GM21723 (cell line): ENCODE measurements around the gene BTG2.
A peak's percentile ranks its signal among the peaks of the same experiment; 100 is the strongest.

Experiments used
- ATAC-seq: cut with Tn5 transposase; IDR thresholded peaks from one replicate; pipeline ENCODE4 v1.9.1; 2021; ENCODE audit warnings: mild to moderate bottlenecking, moderate library complexity; ENCODE audit not compliant: unreplicated experiment

Gene BTG2

GRCh38 chr1:203275656-203276272 lies 29.6 kb upstream of the BTG2 start:
- ATAC-seq = no peak

- no peak for ATAC-seq
Observed at GRCh38 chr1:203276408-203276807, 28.9 kb upstream of the BTG2 start.

- ATAC-seq = no peak
Observed at GRCh38 chr1:203276916-203277545, 28.3 kb upstream of the BTG2 start.

GRCh38 chr1:203278082-203278884 lies 27.0 kb upstream of the BTG2 start:
- no peak for ATAC-seq

- no peak for ATAC-seq
Observed at GRCh38 chr1:203278885-203279406, 26.4 kb upstream of the BTG2 start.

- ATAC-seq = no peak
Observed at GRCh38 chr1:203280061-203280460, 25.3 kb upstream of the BTG2 start.

- no peak for ATAC-seq
Observed at GRCh38 chr1:203281033-203281432, 24.3 kb upstream of the BTG2 start.

- no peak for ATAC-seq
Observed at GRCh38 chr1:203281851-203282661, 23.3 kb upstream of the BTG2 start.

- no peak for ATAC-seq
Observed at GRCh38 chr1:203282720-203283542, 22.4 kb upstream of the BTG2 start.

GRCh38 chr1:203283597-203283996 lies 21.7 kb upstream of the BTG2 start:
- ATAC-seq = no peak

GRCh38 chr1:203284411-203285123 lies 20.8 kb upstream of the BTG2 start:
- no peak for ATAC-seq

- no peak for ATAC-seq
Observed at GRCh38 chr1:203286161-203286984, 18.9 kb upstream of the BTG2 start.

GRCh38 chr1:203287109-203287893 lies 18.0 kb upstream of the BTG2 start:
- ATAC-seq = peak; percentile 49

- ATAC-seq = no peak
Observed at GRCh38 chr1:203287898-203288297, 17.4 kb upstream of the BTG2 start.

GRCh38 chr1:203288400-203288799 lies 16.9 kb upstream of the BTG2 start:
- no peak for ATAC-seq

- ATAC-seq = peak; percentile 58
Observed at GRCh38 chr1:203289281-203289981, 15.9 kb upstream of the BTG2 start.

- no peak for ATAC-seq
Observed at GRCh38 chr1:203289982-203290260, 15.4 kb upstream of the BTG2 start.
